Measurements from ENCODE around the gene ZPBP. TPM values are rescaled to one million over a fixed set of nuclear protein-coding genes. Genes with fewer than 3 reads are reported as not detected.

ZPBP gene
- total RNA-seq, 2 experiments from 2014 or later: not detected

- DNase-seq (no peak), ATAC-seq (no peak)
- no peaks in the 10 kb centered on the region for H3K36me3 Mint-ChIP-seq (ENCODE audit: low read depth)
- no peak overlapping the region for H3K27ac Mint-ChIP-seq
- CTCF ChIA-PET: interaction anchor here (0.6 to 3.9 kb wide), 4 partner anchors 9 to 615 kb away, joined by 3 to 18 read pairs (median 3); partner anchors contain the start of gene ZPBP
- POLR2A ChIA-PET: no interaction called here
- intact Hi-C loops (cut with DNase I, micrococcal nuclease): no loop called here
- no peaks in the 10 kb centered on the region for H3K4me1 Mint-ChIP-seq
- no peaks in the 10 kb centered on the region for H3K9me3 Mint-ChIP-seq (ENCODE audit: low read depth)
- H3K27me3 Mint-ChIP-seq: peaks cover 18% of the 10 kb centered on the region
- H3K4me3 Mint-ChIP-seq: no peak overlapping the region
Measured at GRCh38 chr7:50101873-50102272, 8.8 kb upstream of the ZPBP start.

GRCh38 chr7:50095634-50096033 lies 2.6 kb upstream of the ZPBP start:
- no peak for DNase-seq
- Mint-ChIP-seq H3K9me3 (ENCODE audit: low read depth) (peaks cover 3% of the 10 kb centered on the region), H3K36me3 (ENCODE audit: low read depth) (no peaks in the 10 kb centered on the region), H3K27me3 (peaks cover 6% of the 10 kb centered on the region), H3K27ac (no peak overlapping the region), H3K4me1 (peaks cover 11% of the 10 kb centered on the region), H3K4me3 (no peak overlapping the region)
- CTCF ChIA-PET: no interaction called here
- no peak for ATAC-seq
- POLR2A ChIA-PET: no interaction called here
- intact Hi-C loops (cut with DNase I, micrococcal nuclease): loop anchor here in 1 of 2 experiments (10.0 kb wide), 1 partner anchor 1269 kb away; no protein-coding TSS in a partner anchor

- no peaks in the 10 kb centered on the region for H3K27me3 Mint-ChIP-seq
- no peak for DNase-seq
- no peak overlapping the region for H3K4me3 Mint-ChIP-seq
- peak; percentile 36 for ATAC-seq
- H3K9me3 Mint-ChIP-seq (ENCODE audit: low read depth): peaks cover 10% of the 10 kb centered on the region
- intact Hi-C loops (cut with DNase I, micrococcal nuclease): no loop called here
- POLR2A ChIA-PET: no interaction called here
- H3K4me1 Mint-ChIP-seq: peaks cover 11% of the 10 kb centered on the region
- H3K27ac Mint-ChIP-seq: no peak overlapping the region
- H3K36me3 Mint-ChIP-seq (ENCODE audit: low read depth): no peaks in the 10 kb centered on the region
- CTCF ChIA-PET: interaction anchor here (1.9 kb wide), 1 partner anchor 21 kb away, joined by 5 read pairs; no protein-coding TSS in a partner anchor
Measured at GRCh38 chr7:50088463-50089129, 4.5 kb downstream of the ZPBP start.

- no peaks in the 10 kb centered on the region for H3K4me1 Mint-ChIP-seq
Measured at GRCh38 chr7:50085344-50085743, 7.7 kb downstream of the ZPBP start.

GRCh38 chr7:50073093-50073492 lies 20.0 kb downstream of the ZPBP start:
- DNase-seq (no peak), ATAC-seq (no peak)
- Mint-ChIP-seq H3K4me3 (no peak overlapping the region), H3K27ac (no peak overlapping the region), H3K27me3 (peaks cover 12% of the 10 kb centered on the region), H3K4me1 (peaks cover 20% of the 10 kb centered on the region), H3K36me3 (ENCODE audit: low read depth) (peaks cover 12% of the 10 kb centered on the region), H3K9me3 (ENCODE audit: low read depth) (peaks cover 30% of the 10 kb centered on the region)
- intact Hi-C loops (cut with DNase I, micrococcal nuclease): no loop called here
- CTCF ChIA-PET: interaction anchor here (0.7 to 1.4 kb wide), 3 partner anchors 11 to 345 kb away, joined by 3 read pairs; no protein-coding TSS in a partner anchor
- POLR2A ChIA-PET: no interaction called here

More at GRCh38 chr7:50085344-50085743, 7.7 kb downstream of the ZPBP start:
- POLR2A ChIA-PET: no interaction called here
- CTCF ChIA-PET: no interaction called here
- Mint-ChIP-seq H3K27ac (no peak overlapping the region), H3K4me3 (no peak overlapping the region), H3K36me3 (ENCODE audit: low read depth) (no peaks in the 10 kb centered on the region), H3K27me3 (peaks cover 4% of the 10 kb centered on the region), H3K9me3 (ENCODE audit: low read depth) (peaks cover 7% of the 10 kb centered on the region)
- DNase-seq (no peak), ATAC-seq (no peak)
- intact Hi-C loops (cut with DNase I, micrococcal nuclease): no loop called here

GRCh38 chr7:50069613-50070012 lies 23.4 kb downstream of the ZPBP start:
- DNase-seq: peak; percentile 58

GRCh38 chr7:50068850-50069551 lies 24.0 kb downstream of the ZPBP start:
- Mint-ChIP-seq H3K27me3 (no peaks in the 10 kb centered on the region), H3K4me1 (peaks cover 22% of the 10 kb centered on the region), H3K36me3 (ENCODE audit: low read depth) (peaks cover 12% of the 10 kb centered on the region), H3K27ac (peak overlapping the region; percentile 81), H3K9me3 (ENCODE audit: low read depth) (peaks cover 32% of the 10 kb centered on the region), H3K4me3 (peak overlapping the region; percentile 72)
- DNase-seq (peak; percentile 53), ATAC-seq (peak; percentile 81)
- ChIA-PET POLR2A (interaction anchor here (1.1 kb wide), 1 partner anchor 369 kb away, joined by 3 read pairs; no protein-coding TSS in a partner anchor), CTCF (interaction anchor here (0.6 to 2.5 kb wide), 8 partner anchors 16 to 422 kb away, joined by 3 to 11 read pairs (median 3); partner anchors contain the start of gene ZPBP)
- intact Hi-C loops (cut with DNase I, micrococcal nuclease): loop anchor here in 1 of 2 experiments (2.0 to 10.0 kb wide), 2 partner anchors 24 to 1066 kb away; partner anchors contain the start of gene ZPBP

More at GRCh38 chr7:50069613-50070012, 23.4 kb downstream of the ZPBP start:
- H3K9me3 Mint-ChIP-seq (ENCODE audit: low read depth): peaks cover 30% of the 10 kb centered on the region
- ChIA-PET POLR2A (interaction anchor here (1.1 kb wide), 1 partner anchor 369 kb away, joined by 3 read pairs; no protein-coding TSS in a partner anchor), CTCF (interaction anchor here (0.9 to 1.4 kb wide), 2 partner anchors 24 to 422 kb away, joined by 3 read pairs; no protein-coding TSS in a partner anchor)
- intact Hi-C loops (cut with DNase I, micrococcal nuclease): loop anchor here in 1 of 2 experiments (2.0 to 10.0 kb wide), 2 partner anchors 23 to 1065 kb away; partner anchors contain the start of gene ZPBP
- peak overlapping the region; percentile 81 for H3K27ac Mint-ChIP-seq
- no peaks in the 10 kb centered on the region for H3K27me3 Mint-ChIP-seq
- peaks cover 22% of the 10 kb centered on the region for H3K4me1 Mint-ChIP-seq
- peak overlapping the region; percentile 72 for H3K4me3 Mint-ChIP-seq
- peaks cover 12% of the 10 kb centered on the region for H3K36me3 Mint-ChIP-seq (ENCODE audit: low read depth)
- ATAC-seq: peak; percentile 84

- peak; percentile 41 for DNase-seq
- peak overlapping the region; percentile 72 for H3K4me3 Mint-ChIP-seq
- ChIA-PET CTCF (interaction anchor here (0.6 to 2.5 kb wide), 11 partner anchors 10 to 1160 kb away, joined by 3 to 11 read pairs (median 3); partner anchors contain the start of gene ZPBP), POLR2A (interaction anchor here (0.6 kb wide), 1 partner anchor 248 kb away, joined by 6 read pairs; no protein-coding TSS in a partner anchor)
- H3K36me3 Mint-ChIP-seq (ENCODE audit: low read depth): peaks cover 7% of the 10 kb centered on the region
- peaks cover 33% of the 10 kb centered on the region for H3K9me3 Mint-ChIP-seq (ENCODE audit: low read depth)
- peak overlapping the region; percentile 11 for H3K27ac Mint-ChIP-seq
- peak; percentile 39 for ATAC-seq
- intact Hi-C loops (cut with DNase I, micrococcal nuclease): loop anchor here in 1 of 2 experiments (2.0 to 10.0 kb wide), 2 partner anchors 25 to 1067 kb away; partner anchors contain the start of gene ZPBP
- no peaks in the 10 kb centered on the region for H3K27me3 Mint-ChIP-seq
- H3K4me1 Mint-ChIP-seq: peaks cover 22% of the 10 kb centered on the region
Measured at GRCh38 chr7:50068026-50068425, 25.0 kb downstream of the ZPBP start.

- Mint-ChIP-seq H3K36me3 (ENCODE audit: low read depth) (no peaks in the 10 kb centered on the region), H3K4me1 (peaks cover under 1% of the 10 kb centered on the region), H3K4me3 (no peak overlapping the region), H3K27ac (no peak overlapping the region), H3K27me3 (no peaks in the 10 kb centered on the region), H3K9me3 (ENCODE audit: low read depth) (peaks cover 15% of the 10 kb centered on the region)
- no peak for ATAC-seq
- POLR2A ChIA-PET: no interaction called here
- CTCF ChIA-PET: no interaction called here
- intact Hi-C loops (cut with DNase I, micrococcal nuclease): loop anchor here in 1 of 2 experiments (10.0 kb wide), 1 partner anchor 1072 kb away; no protein-coding TSS in a partner anchor
- no peak for DNase-seq
Measured at GRCh38 chr7:50062951-50063350, 30.1 kb downstream of the ZPBP start.

- no peaks in the 10 kb centered on the region for H3K9me3 Mint-ChIP-seq (ENCODE audit: low read depth)
- peaks cover 3% of the 10 kb centered on the region for H3K4me1 Mint-ChIP-seq
- intact Hi-C loops (cut with DNase I, micrococcal nuclease): no loop called here
- no peak overlapping the region for H3K27ac Mint-ChIP-seq
- ATAC-seq: no peak
- CTCF ChIA-PET: interaction anchor here (0.6 kb wide), 1 partner anchor 970 kb away, joined by 3 read pairs; no protein-coding TSS in a partner anchor
- DNase-seq: no peak
- no peaks in the 10 kb centered on the region for H3K36me3 Mint-ChIP-seq (ENCODE audit: low read depth)
- no peak overlapping the region for H3K4me3 Mint-ChIP-seq
- peaks cover 7% of the 10 kb centered on the region for H3K27me3 Mint-ChIP-seq
- POLR2A ChIA-PET: no interaction called here
Measured at GRCh38 chr7:50056131-50056530, 36.9 kb downstream of the ZPBP start.

- CTCF ChIA-PET: interaction anchor here (0.6 kb wide), 1 partner anchor 11 kb away, joined by 3 read pairs; no protein-coding TSS in a partner anchor
- peaks cover 14% of the 10 kb centered on the region for H3K27me3 Mint-ChIP-seq
- H3K27ac Mint-ChIP-seq: no peak overlapping the region
- peaks cover 18% of the 10 kb centered on the region for H3K9me3 Mint-ChIP-seq (ENCODE audit: low read depth)
- intact Hi-C loops (cut with DNase I, micrococcal nuclease): no loop called here
- DNase-seq: no peak
- POLR2A ChIA-PET: no interaction called here
- H3K4me1 Mint-ChIP-seq: no peaks in the 10 kb centered on the region
- no peaks in the 10 kb centered on the region for H3K36me3 Mint-ChIP-seq (ENCODE audit: low read depth)
- no peak overlapping the region for H3K4me3 Mint-ChIP-seq
- ATAC-seq: no peak
Measured at GRCh38 chr7:50047716-50048115, 45.3 kb downstream of the ZPBP start.
